ENCODE data around the gene DOCK7. TPM values are rescaled to one million over a fixed set of nuclear protein-coding genes. Genes with fewer than 3 reads are reported as not detected.
A peak's percentile ranks its signal among the peaks of the same experiment; 100 is the strongest.
"Not testable (repeated sequence)": the region's sequence is repeated elsewhere in the genome, so short reads cannot be mapped to it uniquely, and the experiment has no call there.

The DOCK7 gene
- total RNA-seq, 1 donor from 2014 or later = 20.8 TPM

- Histone ChIP-seq H3K27me3 (ENCODE audit: control insufficient read depth, insufficient read depth, low read length) (no peaks in the 10 kb centered on the region), H3K36me3 (ENCODE audit: control insufficient read depth, insufficient read depth, low read length) (no peaks in the 10 kb centered on the region), H3K4me3 (ENCODE audit: low read depth, low read length) (no peak overlapping the region)
- TF ChIP-seq CTCF (IDR thresholded peaks at IDR 0.05; ENCODE audit: insufficient read depth, low read length, severe bottlenecking) = no peak
- FAIRE-seq = no peak
- DNase-seq (ENCODE audit: low read depth) = no peak
Observed at GRCh38 chr1:62722796-62723195, 34.6 kb upstream of the DOCK7 start.

- DNase-seq (ENCODE audit: low read depth) (no peak), FAIRE-seq (peak; percentile 28)
Observed at GRCh38 chr1:62720946-62721554, 32.9 kb upstream of the DOCK7 start.

DNA sequence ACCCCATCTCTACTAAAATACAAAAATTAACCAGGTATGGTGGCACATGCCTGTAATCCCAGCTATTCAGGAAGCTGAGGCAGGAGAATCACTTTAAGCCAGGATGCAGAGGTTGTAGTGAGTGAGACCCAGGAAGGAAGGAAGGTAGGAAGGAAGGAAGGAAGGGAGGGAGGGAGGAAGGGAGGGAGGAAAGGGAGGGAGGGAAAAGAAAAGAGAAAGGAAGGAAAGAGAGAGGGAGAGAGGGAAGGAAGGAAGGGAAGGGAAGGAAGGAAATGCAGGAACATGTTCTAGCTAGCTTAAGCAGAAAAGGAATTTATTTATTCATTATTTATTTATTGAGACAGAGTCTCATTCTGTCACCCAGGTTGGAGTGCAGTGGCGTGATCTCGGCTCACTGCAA, 30.2 kb upstream of the DOCK7 start:
- not testable (repeated sequence) for FAIRE-seq; DNase-seq (ENCODE audit: low read depth)

More at GRCh38 chr1:62720946-62721554, 32.9 kb upstream of the DOCK7 start:
- no peaks in the 10 kb centered on the region for H3K27me3 ChIP-seq (ENCODE audit: control insufficient read depth, insufficient read depth, low read length)
- no peak for TF ChIP-seq CTCF (IDR thresholded peaks at IDR 0.05; ENCODE audit: insufficient read depth, low read length, severe bottlenecking)
- H3K4me3 ChIP-seq (ENCODE audit: low read depth, low read length) = no peak overlapping the region
- no peaks in the 10 kb centered on the region for H3K36me3 ChIP-seq (ENCODE audit: control insufficient read depth, insufficient read depth, low read length)

DNA sequence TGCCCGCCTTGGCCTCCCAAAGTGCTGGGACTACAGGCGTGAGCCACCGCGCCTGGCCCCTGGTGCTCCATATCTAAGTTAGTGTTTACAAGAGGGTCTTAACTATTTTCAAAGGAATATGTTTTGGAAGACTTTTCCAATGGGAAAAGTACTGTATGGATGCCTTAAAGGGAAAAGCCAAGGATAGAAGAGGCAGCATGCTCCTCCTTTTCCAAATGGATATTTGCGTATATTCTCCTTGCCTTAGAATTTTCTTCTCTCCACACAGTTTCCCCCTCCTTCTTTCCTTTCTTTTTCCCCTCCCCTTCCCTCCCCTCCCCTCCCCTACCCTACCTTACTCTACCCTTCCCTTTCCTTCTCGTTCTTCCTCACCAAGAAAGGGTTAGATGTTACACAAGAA, 29.3 kb upstream of the DOCK7 start:
- no peaks in the 10 kb centered on the region for H3K36me3 ChIP-seq (ENCODE audit: control insufficient read depth, insufficient read depth, low read length)
- H3K27me3 ChIP-seq (ENCODE audit: control insufficient read depth, insufficient read depth, low read length) = no peaks in the 10 kb centered on the region
- no peak for DNase-seq (ENCODE audit: low read depth)
- no peak for FAIRE-seq
- H3K4me3 ChIP-seq (ENCODE audit: low read depth, low read length) = no peak overlapping the region
- TF ChIP-seq CTCF (IDR thresholded peaks at IDR 0.05; ENCODE audit: insufficient read depth, low read length, severe bottlenecking) = no peak

More for the DNA sequence above, 30.2 kb upstream of the DOCK7 start:
- H3K36me3 ChIP-seq (ENCODE audit: control insufficient read depth, insufficient read depth, low read length); H3K4me3 ChIP-seq (ENCODE audit: low read depth, low read length); H3K27me3 ChIP-seq (ENCODE audit: control insufficient read depth, insufficient read depth, low read length): not testable (repeated sequence)

- Histone ChIP-seq H3K36me3 (ENCODE audit: control insufficient read depth, insufficient read depth, low read length) (no peaks in the 10 kb centered on the region), H3K4me3 (ENCODE audit: low read depth, low read length) (no peak overlapping the region), H3K27me3 (ENCODE audit: control insufficient read depth, insufficient read depth, low read length) (no peaks in the 10 kb centered on the region)
- no peak for FAIRE-seq
- peak; percentile 95 for DNase-seq (ENCODE audit: low read depth)
- no peak for TF ChIP-seq CTCF (IDR thresholded peaks at IDR 0.05; ENCODE audit: insufficient read depth, low read length, severe bottlenecking)
Observed at GRCh38 chr1:62716397-62716796, 28.2 kb upstream of the DOCK7 start.

- TF ChIP-seq CTCF (IDR thresholded peaks at IDR 0.05; ENCODE audit: insufficient read depth, low read length, severe bottlenecking) = no peak
- DNase-seq (ENCODE audit: low read depth) = peak; percentile 79
- no peaks in the 10 kb centered on the region for H3K36me3 ChIP-seq (ENCODE audit: control insufficient read depth, insufficient read depth, low read length)
- H3K4me3 ChIP-seq (ENCODE audit: low read depth, low read length) = no peak overlapping the region
- FAIRE-seq = peak; percentile 66
- no peaks in the 10 kb centered on the region for H3K27me3 ChIP-seq (ENCODE audit: control insufficient read depth, insufficient read depth, low read length)
Observed at GRCh38 chr1:62712336-62713243, 24.4 kb upstream of the DOCK7 start.
